ENCODE measurements around the gene HNRNPU.

The HNRNPU gene

GRCh38 chr1:244802556-244803239 lies 61.6 kb downstream of the HNRNPU start:
- DNase-seq (ENCODE audit: low read depth, low spot score): no peak

DNA sequence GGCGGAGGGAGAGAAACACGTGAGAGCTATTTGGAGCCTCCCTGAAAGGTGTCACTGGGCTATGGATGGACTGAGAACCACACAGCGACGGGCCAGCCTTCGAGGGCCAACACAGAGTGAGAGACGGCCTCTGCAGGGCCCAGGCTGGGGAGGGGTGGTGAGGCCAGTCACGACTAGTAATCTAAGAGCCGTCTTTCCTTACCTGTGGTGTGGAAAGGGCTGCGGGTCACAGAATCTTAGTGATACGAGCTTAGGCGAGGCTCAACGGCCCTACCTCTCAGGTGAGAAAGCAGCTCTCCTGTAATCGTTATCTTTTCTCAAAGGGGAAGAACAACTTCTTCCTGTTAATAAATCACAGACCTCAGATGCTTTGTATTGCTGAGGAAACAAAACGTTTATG lies 62.3 kb downstream of the HNRNPU start:
- DNase-seq (ENCODE audit: low read depth, low spot score): no peak

DNA sequence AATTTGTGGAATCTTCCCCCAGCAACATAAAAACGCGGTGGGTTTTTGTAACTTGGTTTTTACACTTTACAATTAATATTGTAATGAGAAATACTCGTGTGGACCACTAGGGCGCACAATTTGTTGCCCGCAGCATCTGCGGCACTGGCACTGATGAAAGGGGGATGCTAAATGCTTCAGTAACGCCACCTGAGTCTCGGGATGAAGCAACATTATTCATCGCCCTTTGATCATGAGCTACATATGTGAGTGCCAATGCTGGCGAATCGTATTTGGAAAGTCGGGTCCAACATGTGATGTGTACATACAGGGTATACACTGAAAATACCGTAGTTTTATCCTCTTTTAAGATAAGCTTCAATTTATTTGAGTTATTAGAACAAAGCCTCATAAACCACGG lies 63.1 kb downstream of the HNRNPU start:
- peak; percentile 14 for DNase-seq (ENCODE audit: low read depth, low spot score)

DNA sequence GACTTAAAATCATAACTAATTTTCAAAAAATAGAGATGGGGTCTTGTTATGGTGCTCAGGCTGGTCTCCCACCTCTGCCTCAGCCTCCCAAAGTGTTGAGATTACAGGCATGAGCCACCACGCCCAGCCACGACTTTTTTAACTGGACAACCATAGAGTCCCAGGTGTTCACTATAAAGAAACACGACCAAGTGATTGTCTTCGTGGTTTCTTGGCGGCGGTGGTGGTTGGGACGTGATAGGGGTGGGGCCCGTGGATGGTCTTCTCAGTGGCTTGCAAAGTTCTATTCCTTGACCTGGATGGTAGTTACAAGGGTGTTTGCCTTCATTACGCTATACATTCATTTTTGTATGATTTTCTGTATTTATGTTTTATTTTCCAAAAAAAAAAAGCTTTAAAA lies 63.5 kb downstream of the HNRNPU start:
- DNase-seq (ENCODE audit: low read depth, low spot score): no peak
